ENCODE data around the gene KRTAP21-2.

DNA sequence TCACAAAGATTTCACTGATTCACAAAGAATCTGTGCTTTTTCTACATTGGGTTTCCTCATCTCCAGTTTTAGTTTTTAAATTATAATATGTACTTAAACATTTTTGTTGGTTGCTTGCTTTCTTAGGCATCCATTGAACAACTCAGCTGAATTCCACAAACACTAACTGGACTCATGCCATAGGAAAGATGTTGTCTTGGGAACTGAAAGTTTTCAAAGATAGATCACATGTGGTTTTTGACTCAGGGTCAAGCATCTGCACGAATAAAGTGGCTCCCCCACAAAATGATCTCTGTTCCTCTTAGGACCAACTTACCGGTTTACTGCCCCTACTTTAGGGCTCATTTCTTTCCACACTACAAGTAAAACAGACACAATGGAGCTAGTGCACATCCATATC, 11.2 kb upstream of the KRTAP21-2 start:
- TF ChIP-seq, protein P1, sequence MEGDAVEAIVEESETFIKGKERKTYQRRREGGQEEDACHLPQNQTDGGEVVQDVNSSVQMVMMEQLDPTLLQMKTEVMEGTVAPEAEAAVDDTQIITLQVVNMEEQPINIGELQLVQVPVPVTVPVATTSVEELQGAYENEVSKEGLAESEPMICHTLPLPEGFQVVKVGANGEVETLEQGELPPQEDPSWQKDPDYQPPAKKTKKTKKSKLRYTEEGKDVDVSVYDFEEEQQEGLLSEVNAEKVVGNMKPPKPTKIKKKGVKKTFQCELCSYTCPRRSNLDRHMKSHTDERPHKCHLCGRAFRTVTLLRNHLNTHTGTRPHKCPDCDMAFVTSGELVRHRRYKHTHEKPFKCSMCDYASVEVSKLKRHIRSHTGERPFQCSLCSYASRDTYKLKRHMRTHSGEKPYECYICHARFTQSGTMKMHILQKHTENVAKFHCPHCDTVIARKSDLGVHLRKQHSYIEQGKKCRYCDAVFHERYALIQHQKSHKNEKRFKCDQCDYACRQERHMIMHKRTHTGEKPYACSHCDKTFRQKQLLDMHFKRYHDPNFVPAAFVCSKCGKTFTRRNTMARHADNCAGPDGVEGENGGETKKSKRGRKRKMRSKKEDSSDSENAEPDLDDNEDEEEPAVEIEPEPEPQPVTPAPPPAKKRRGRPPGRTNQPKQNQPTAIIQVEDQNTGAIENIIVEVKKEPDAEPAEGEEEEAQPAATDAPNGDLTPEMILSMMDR (IDR thresholded peaks at IDR 0.05): no peak
- TF ChIP-seq POLR2A (IDR thresholded peaks at IDR 0.05): no peak

All from uterus (tissue), 2 donors.